ENCODE data around the gene CCNT1. TPM values are rescaled to one million over a fixed set of nuclear protein-coding genes. Genes with fewer than 3 reads are reported as not detected.
"Not testable (repeated sequence)": the region's sequence is repeated elsewhere in the genome, so short reads cannot be mapped to it uniquely, and the experiment has no call there.

Gene CCNT1
- total RNA-seq, 1 donor from 2014 or later, result 52.5 TPM

GRCh38 chr12:48651681-48652080 lies 64.8 kb downstream of the CCNT1 start:
- Mint-ChIP-seq H3K4me3 (no peak overlapping the region), H3K27me3 (ENCODE audit: low read depth) (no peaks in the 10 kb centered on the region), H3K4me1 (peaks cover 2% of the 10 kb centered on the region), H3K27ac (peak overlapping the region; percentile 71), H3K36me3 (peaks cover 36% of the 10 kb centered on the region), H3K9me3 (no peaks in the 10 kb centered on the region)
- TF ChIP-seq, protein P1, sequence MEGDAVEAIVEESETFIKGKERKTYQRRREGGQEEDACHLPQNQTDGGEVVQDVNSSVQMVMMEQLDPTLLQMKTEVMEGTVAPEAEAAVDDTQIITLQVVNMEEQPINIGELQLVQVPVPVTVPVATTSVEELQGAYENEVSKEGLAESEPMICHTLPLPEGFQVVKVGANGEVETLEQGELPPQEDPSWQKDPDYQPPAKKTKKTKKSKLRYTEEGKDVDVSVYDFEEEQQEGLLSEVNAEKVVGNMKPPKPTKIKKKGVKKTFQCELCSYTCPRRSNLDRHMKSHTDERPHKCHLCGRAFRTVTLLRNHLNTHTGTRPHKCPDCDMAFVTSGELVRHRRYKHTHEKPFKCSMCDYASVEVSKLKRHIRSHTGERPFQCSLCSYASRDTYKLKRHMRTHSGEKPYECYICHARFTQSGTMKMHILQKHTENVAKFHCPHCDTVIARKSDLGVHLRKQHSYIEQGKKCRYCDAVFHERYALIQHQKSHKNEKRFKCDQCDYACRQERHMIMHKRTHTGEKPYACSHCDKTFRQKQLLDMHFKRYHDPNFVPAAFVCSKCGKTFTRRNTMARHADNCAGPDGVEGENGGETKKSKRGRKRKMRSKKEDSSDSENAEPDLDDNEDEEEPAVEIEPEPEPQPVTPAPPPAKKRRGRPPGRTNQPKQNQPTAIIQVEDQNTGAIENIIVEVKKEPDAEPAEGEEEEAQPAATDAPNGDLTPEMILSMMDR (IDR thresholded peaks at IDR 0.05; ENCODE audit: unreplicated experiment), result no peak
- no peak for DNase-seq (ENCODE audit: low spot score in 2 of 2, unreplicated experiment in 2 of 2)

DNA sequence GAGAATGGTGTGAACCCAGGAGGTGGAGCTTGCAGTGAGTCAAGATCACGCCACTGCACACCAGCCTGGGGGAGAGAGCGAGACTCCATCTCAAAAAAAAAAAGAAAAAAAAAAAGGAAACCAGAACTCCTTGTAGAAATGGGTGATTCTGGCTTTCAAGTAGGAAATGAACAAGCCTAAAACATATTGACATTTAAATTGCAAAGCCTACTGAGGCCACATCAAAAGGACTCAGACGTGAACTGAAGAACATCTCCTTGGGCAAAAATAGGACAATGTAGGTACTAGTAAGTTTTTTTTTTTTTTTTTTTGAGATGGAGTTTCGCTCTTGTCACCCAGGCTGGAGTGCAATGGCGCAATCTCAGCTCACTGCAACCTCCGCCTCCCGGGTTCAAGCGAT lies 71.2 kb downstream of the CCNT1 start:
- not testable (repeated sequence) for H3K27me3 Mint-ChIP-seq (ENCODE audit: low read depth); DNase-seq (ENCODE audit: low spot score in 2 of 2, unreplicated experiment in 2 of 2); H3K4me1 Mint-ChIP-seq; H3K4me3 Mint-ChIP-seq; H3K27ac Mint-ChIP-seq
- peaks cover 59% of the 10 kb centered on the region for H3K36me3 Mint-ChIP-seq
- peaks cover 14% of the 10 kb centered on the region for H3K9me3 Mint-ChIP-seq

DNA sequence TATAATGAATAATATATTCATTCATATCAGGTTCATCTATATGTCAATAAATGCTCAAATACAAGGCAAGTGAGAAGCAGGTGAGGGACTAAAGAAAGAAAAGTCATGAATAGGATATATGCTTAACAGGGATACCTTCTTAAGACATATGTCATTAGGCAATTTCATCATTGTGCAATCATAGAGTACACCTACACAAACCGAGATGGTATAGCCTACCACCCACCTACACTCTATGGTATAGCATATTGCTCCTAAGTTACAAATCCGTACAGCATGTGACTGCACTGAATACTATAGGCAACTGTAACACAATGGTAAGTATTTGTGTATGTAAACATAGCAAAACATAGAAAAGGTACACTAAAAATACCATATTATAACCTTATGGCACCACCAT lies 73.5 kb downstream of the CCNT1 start:
- Mint-ChIP-seq H3K27me3 (ENCODE audit: low read depth) (no peaks in the 10 kb centered on the region), H3K9me3 (peaks cover 21% of the 10 kb centered on the region), H3K4me3 (no peak overlapping the region), H3K27ac (no peak overlapping the region), H3K4me1 (peaks cover 2% of the 10 kb centered on the region), H3K36me3 (peaks cover 62% of the 10 kb centered on the region)
- DNase-seq (ENCODE audit: low spot score in 2 of 2, unreplicated experiment in 2 of 2), result no peak
- TF ChIP-seq, protein P1 (IDR thresholded peaks at IDR 0.05; ENCODE audit: unreplicated experiment), result no peak

DNA sequence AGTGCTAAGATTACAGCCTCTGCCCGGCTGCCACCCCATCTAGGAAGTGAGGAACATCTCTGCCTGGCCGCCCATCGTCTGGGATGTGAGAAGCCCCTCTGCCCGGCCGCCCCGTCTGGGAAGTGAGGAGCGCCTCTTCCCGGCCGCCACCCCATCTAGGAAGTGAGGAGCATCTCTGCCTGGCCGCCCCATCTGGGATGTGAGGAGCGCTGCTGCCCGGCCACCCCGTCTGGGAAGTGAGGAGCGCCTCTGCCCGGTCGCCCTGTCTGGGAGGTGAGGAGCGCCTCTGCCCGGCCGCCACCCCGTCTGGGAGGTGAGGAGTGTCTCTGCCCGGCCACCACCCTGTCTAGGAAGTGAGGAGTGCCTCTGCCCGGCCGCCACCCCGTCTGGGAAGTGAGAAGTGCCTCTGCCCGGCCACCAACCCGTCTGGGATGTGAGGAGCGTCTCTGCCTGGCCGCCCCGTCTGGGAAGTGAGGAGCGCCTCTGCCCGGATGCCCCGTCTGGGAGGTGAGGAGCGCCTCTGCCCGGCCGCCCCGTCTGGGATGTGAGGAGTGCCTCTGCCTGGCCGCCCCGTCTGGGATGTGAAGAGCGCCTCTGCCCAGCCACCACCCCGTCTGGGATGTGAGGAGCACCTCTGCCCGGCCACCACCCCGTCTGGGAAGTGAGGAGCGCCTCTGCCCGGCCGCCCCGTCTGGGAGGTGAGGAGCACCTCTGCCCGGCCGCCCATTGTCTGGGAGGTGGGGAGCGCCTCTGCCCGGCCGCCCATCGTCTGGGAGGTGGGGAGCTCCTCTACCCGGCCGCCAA lies 74.6 kb downstream of the CCNT1 start:
- H3K4me3 Mint-ChIP-seq; H3K4me1 Mint-ChIP-seq; H3K27me3 Mint-ChIP-seq (ENCODE audit: low read depth); H3K27ac Mint-ChIP-seq; DNase-seq (ENCODE audit: low spot score in 2 of 2, unreplicated experiment in 2 of 2): not testable (repeated sequence)
- peaks cover 56% of the 10 kb centered on the region for H3K36me3 Mint-ChIP-seq
- peaks cover 21% of the 10 kb centered on the region for H3K9me3 Mint-ChIP-seq

GRCh38 chr12:48640854-48641253 lies 75.7 kb downstream of the CCNT1 start:
- H3K27ac Mint-ChIP-seq, result no peak overlapping the region
- peaks cover 21% of the 10 kb centered on the region for H3K9me3 Mint-ChIP-seq
- peaks cover 47% of the 10 kb centered on the region for H3K36me3 Mint-ChIP-seq
- H3K4me3 Mint-ChIP-seq, result no peak overlapping the region
- no peaks in the 10 kb centered on the region for H3K4me1 Mint-ChIP-seq
- H3K27me3 Mint-ChIP-seq (ENCODE audit: low read depth), result no peaks in the 10 kb centered on the region
- DNase-seq (ENCODE audit: low spot score in 2 of 2, unreplicated experiment in 2 of 2), result no peak
- TF ChIP-seq, protein P1 (IDR thresholded peaks at IDR 0.05; ENCODE audit: unreplicated experiment), result no peak

DNA sequence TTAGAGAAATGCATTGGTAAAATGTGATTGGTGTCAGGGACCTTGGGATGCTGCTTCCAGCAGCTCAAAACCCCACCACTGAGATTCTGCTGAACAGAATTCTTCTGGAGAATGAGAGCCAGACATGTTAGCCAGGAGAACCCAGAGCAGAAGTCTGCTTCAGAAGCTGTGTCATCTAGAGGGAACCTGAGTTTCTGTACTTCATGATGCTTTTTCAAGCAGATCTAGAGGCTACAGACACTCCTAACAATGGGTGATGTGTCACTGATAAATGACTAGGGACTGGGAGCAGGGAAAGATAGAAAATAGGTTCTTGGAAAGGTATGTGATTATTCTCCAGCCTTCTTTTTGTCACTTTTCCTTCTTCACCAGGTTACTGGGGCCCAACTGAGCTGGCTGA lies 76.1 kb downstream of the CCNT1 start:
- Mint-ChIP-seq H3K27me3 (ENCODE audit: low read depth) (no peaks in the 10 kb centered on the region), H3K27ac (no peak overlapping the region), H3K4me3 (no peak overlapping the region), H3K9me3 (peaks cover 21% of the 10 kb centered on the region), H3K4me1 (no peaks in the 10 kb centered on the region), H3K36me3 (peaks cover 46% of the 10 kb centered on the region)
- DNase-seq (ENCODE audit: low spot score in 2 of 2, unreplicated experiment in 2 of 2), result no peak
- TF ChIP-seq, protein P1 (IDR thresholded peaks at IDR 0.05; ENCODE audit: unreplicated experiment), result no peak

Small RNA genes within 50 kb of the gene (microRNA-seq; reads per million reads assigned to microRNA genes)
- 7.3 reads per million, percentile 27 among the genes with 10 or more reads in this experiment for gene MIR1291

Other genes starting within 250 kb of the CCNT1 start
- 0.22 TPM in 1 of 3 replicates, not detected in the others for gene ANP32D, start 244.1 kb downstream of the CCNT1 start, total RNA-seq
- gene C12orf54, start 234.2 kb downstream of the CCNT1 start, total RNA-seq, result 0.34 to 0.38 TPM in 2 of 3 replicates, not detected in the other
- not detected in 3 replicates for gene OR8S1, start 191.1 kb downstream of the CCNT1 start, total RNA-seq
- not detected in 3 replicates for gene LALBA, start 146.7 kb downstream of the CCNT1 start, total RNA-seq
- gene KANSL2, start 34.5 kb downstream of the CCNT1 start, total RNA-seq, result 48.3 to 53.7 TPM (median 48.4 TPM) in 3 replicates
- 65.4 to 69.2 TPM (median 66.1 TPM) in 3 replicates for gene ADCY6, start 72.4 kb upstream of the CCNT1 start, total RNA-seq
- 107 to 114 TPM (median 113 TPM) in 3 replicates for gene CACNB3, start 101.8 kb upstream of the CCNT1 start, total RNA-seq
- 88.5 to 106 TPM (median 97.9 TPM) in 3 replicates for gene DDX23, start 135.5 kb upstream of the CCNT1 start, total RNA-seq
- 14.9 to 15.8 TPM (median 15.0 TPM) in 3 replicates for gene RND1, start 149.2 kb upstream of the CCNT1 start, total RNA-seq
- 30.5 to 34.7 TPM (median 33.7 TPM) in 3 replicates for gene FKBP11, start 208.8 kb upstream of the CCNT1 start, total RNA-seq
- 123 to 125 TPM (median 125 TPM) in 3 replicates for gene ARF3, start 240.8 kb upstream of the CCNT1 start, total RNA-seq

All from mesothelial cell of epicardium (in vitro differentiated cells).